Fibroblast of pulmonary artery (primary cell): ENCODE results near the gene CBX7.

Source experiments
- DNase-seq: peaks from one replicate; pipeline ENCODE4 v3.0.0-alpha.2; 2010; ENCODE audit warnings: low read depth
- H3K4me3 ChIP-seq: replicated peaks from 2 replicates; pipeline ENCODE4 v1.5.1; 2011; ENCODE audit warnings: low read depth, mild to moderate bottlenecking, control low read depth, low read length, moderate library complexity
- CTCF ChIP-seq: IDR thresholded peaks from 2 replicates; pipeline ENCODE4 v1.5.1; 2011; ENCODE audit warnings: mild to moderate bottlenecking, control low read depth, low read length, inconsistent platforms; ENCODE audit errors: missing control alignments

CBX7 gene

GRCh38 chr22:39130892-39131855 is 21.3 kb downstream of the CBX7 start:
- no peak for TF ChIP-seq CTCF
- DNase-seq = no peak
- H3K4me3 ChIP-seq = no peak overlapping the region

- no peak for TF ChIP-seq CTCF
- DNase-seq = no peak
Measured at GRCh38 chr22:39130152-39130704, 22.3 kb downstream of the CBX7 start.

GRCh38 chr22:39129746-39130145 is 22.7 kb downstream of the CBX7 start:
- DNase-seq = no peak
- H3K4me3 ChIP-seq = no peak overlapping the region
- TF ChIP-seq CTCF = no peak

More at GRCh38 chr22:39130152-39130704, 22.3 kb downstream of the CBX7 start:
- H3K4me3 ChIP-seq = no peak overlapping the region

- H3K4me3 ChIP-seq = no peak overlapping the region
- no peak for DNase-seq
- TF ChIP-seq CTCF = no peak
Measured at GRCh38 chr22:39129081-39129480, 23.4 kb downstream of the CBX7 start.

GRCh38 chr22:39128508-39128907 is 24.0 kb downstream of the CBX7 start:
- H3K4me3 ChIP-seq = no peak overlapping the region
- no peak for DNase-seq

GRCh38 chr22:39125622-39126021 is 26.9 kb downstream of the CBX7 start:
- TF ChIP-seq CTCF = no peak
- DNase-seq = no peak
- no peak overlapping the region for H3K4me3 ChIP-seq

More at GRCh38 chr22:39128508-39128907, 24.0 kb downstream of the CBX7 start:
- TF ChIP-seq CTCF = no peak
